Measurements from ENCODE around the gene PLCL2. TPM values are rescaled to one million over a fixed set of nuclear protein-coding genes. Genes with fewer than 3 reads are reported as not detected.

Gene PLCL2
- total RNA-seq, 4 donors from 2014 or later, result 4.1 to 9.1 (median 6.7) TPM

- DNase-seq (ENCODE audit: extremely low spot score), result no peak
- H3K4me3 ChIP-seq, result no peak overlapping the region
- no peaks in the 10 kb centered on the region for H3K9me3 ChIP-seq
- H3K27ac ChIP-seq (replicated peaks in 1 of 4), result no peak overlapping the region
- intact Hi-C loops (cut with DNase I), result no loop called here
- TF ChIP-seq EP300 (IDR thresholded peaks at IDR 0.05), result no peak
- TF ChIP-seq CTCF (IDR thresholded peaks at IDR 0.05), result no peak
- WGBS, result 66% methylated on average over 4 of the region's 4 CpGs
- peaks cover 0 to 11% (median 4%) of the 10 kb centered on the region in 4 donors for H3K4me1 ChIP-seq
- no peaks in the 10 kb centered on the region for H3K27me3 ChIP-seq
- H3K36me3 ChIP-seq, result peaks cover 0 to 4% (median 0%) of the 10 kb centered on the region in 4 donors
These were observed 192.3 kb downstream of the PLCL2 start for GRCh38 chr3:17076940-17077605.

- Histone ChIP-seq H3K36me3 (peaks cover 0 to 4% (median 0%) of the 10 kb centered on the region in 4 donors), H3K9me3 (no peaks in the 10 kb centered on the region), H3K27me3 (no peaks in the 10 kb centered on the region), H3K4me3 (no peak overlapping the region), H3K27ac (replicated peaks in 1 of 4) (no peak overlapping the region), H3K4me1 (peaks cover 0 to 11% (median 4%) of the 10 kb centered on the region in 4 donors)
- 42% methylated on average over 5 of the region's 5 CpGs for WGBS
- intact Hi-C loops (cut with DNase I), result no loop called here
- TF ChIP-seq POLR2AphosphoS5 (IDR thresholded peaks at IDR 0.05) (no peak), EP300 (IDR thresholded peaks at IDR 0.05) (no peak), POLR2A (IDR thresholded peaks at IDR 0.05; ENCODE audit: low read depth) (no peak), CTCF (IDR thresholded peaks at IDR 0.05) (no peak)
- DNase-seq (ENCODE audit: extremely low spot score), result no peak
These were observed 192.9 kb downstream of the PLCL2 start for GRCh38 chr3:17077606-17078005.

GRCh38 chr3:17078926-17079465 lies 194.2 kb downstream of the PLCL2 start:
- no peaks in the 10 kb centered on the region for H3K9me3 ChIP-seq
- DNase-seq (ENCODE audit: extremely low spot score), result no peak
- 95% methylated on average over 7 of the region's 7 CpGs for whole genome bisulfite sequencing
- intact Hi-C loops (cut with DNase I), result no loop called here
- TF ChIP-seq POLR2A (IDR thresholded peaks at IDR 0.05; ENCODE audit: low read depth) (no peak), POLR2AphosphoS5 (IDR thresholded peaks at IDR 0.05) (no peak), EP300 (IDR thresholded peaks at IDR 0.05) (no peak), CTCF (IDR thresholded peaks at IDR 0.05) (no peak)
- no peak overlapping the region for H3K4me3 ChIP-seq
- H3K36me3 ChIP-seq, result peaks cover 0 to 2% (median 0%) of the 10 kb centered on the region in 4 donors
- H3K4me1 ChIP-seq, result peaks cover 0 to 11% (median 4%) of the 10 kb centered on the region in 4 donors
- no peak overlapping the region for H3K27ac ChIP-seq (replicated peaks in 1 of 4)
- H3K27me3 ChIP-seq, result no peaks in the 10 kb centered on the region

GRCh38 chr3:17079933-17080332 lies 195.2 kb downstream of the PLCL2 start:
- H3K4me3 ChIP-seq, result no peak overlapping the region
- H3K27me3 ChIP-seq, result no peaks in the 10 kb centered on the region
- TF ChIP-seq POLR2AphosphoS5 (IDR thresholded peaks at IDR 0.05) (no peak), EP300 (IDR thresholded peaks at IDR 0.05) (no peak), POLR2A (IDR thresholded peaks at IDR 0.05; ENCODE audit: low read depth) (no peak), CTCF (IDR thresholded peaks at IDR 0.05) (no peak)
- no peaks in the 10 kb centered on the region for H3K36me3 ChIP-seq
- intact Hi-C loops (cut with DNase I), result no loop called here
- no peak for DNase-seq (ENCODE audit: extremely low spot score)
- no peaks in the 10 kb centered on the region for H3K9me3 ChIP-seq
- no peak overlapping the region for H3K27ac ChIP-seq (replicated peaks in 1 of 4)
- WGBS, result 91% methylated on average over 6 of the region's 6 CpGs
- peaks cover 0 to 11% (median 4%) of the 10 kb centered on the region in 4 donors for H3K4me1 ChIP-seq

Data from esophagus muscularis mucosa (tissue), 4 donors.